Limb (tissue), 2 donors: ENCODE data around the gene FGD5.
"Not testable (repeated sequence)": the region's sequence is repeated elsewhere in the genome, so short reads cannot be mapped to it uniquely, and the experiment has no call there.

ENCODE experiments used
- DNase-seq, 2 donors: peaks; one replicate each; pipeline ENCODE4 v3.0.0-alpha.2; 2016; ENCODE audit errors: extremely low spot score in 2 of 2

The FGD5 gene

DNA sequence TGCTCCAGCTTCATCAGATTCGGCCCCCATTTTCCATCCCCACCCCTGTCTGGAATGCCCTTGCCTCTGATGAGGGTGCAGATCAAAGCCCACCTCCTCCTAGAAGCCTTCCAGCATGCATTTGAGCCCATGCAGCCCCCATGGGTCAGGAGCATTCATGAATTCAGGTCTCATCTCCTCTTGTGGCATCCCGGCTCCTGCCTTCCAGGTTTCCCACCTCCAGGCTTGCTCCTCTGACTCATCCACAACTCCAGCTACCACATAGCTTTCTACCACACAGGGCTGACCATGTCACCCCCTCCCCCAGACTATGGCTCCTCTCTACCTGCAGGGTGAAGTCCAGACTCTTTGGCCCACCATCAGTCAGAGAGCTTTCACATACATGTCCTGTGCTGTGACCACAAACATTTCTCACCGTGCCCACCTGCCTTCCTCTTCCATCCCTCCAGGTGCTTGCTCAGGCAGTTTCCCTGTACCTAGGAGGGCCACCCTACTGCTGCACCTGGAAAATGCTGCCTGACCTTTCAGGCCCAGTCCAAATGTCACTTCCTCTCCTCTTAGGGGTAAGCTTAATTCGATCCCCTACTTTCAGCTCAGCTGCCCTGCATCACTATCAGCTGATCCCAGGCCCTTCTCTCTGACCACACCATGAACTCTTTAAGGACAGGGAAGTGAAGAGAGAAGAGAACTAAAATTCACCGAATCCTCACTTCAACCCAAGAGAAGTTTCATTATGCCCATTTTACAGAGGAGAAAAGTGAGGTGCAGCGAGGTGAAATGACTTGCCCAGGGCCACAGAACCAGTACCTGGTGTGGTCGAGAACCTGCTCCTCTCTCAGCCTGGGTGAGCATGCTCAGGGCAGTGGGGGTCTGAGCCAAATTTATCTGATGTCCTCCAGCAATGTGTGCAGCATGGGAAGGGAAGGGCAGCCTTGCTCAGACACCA, 13.7 kb upstream of the FGD5 start:
- DNase-seq: no peak

DNA sequence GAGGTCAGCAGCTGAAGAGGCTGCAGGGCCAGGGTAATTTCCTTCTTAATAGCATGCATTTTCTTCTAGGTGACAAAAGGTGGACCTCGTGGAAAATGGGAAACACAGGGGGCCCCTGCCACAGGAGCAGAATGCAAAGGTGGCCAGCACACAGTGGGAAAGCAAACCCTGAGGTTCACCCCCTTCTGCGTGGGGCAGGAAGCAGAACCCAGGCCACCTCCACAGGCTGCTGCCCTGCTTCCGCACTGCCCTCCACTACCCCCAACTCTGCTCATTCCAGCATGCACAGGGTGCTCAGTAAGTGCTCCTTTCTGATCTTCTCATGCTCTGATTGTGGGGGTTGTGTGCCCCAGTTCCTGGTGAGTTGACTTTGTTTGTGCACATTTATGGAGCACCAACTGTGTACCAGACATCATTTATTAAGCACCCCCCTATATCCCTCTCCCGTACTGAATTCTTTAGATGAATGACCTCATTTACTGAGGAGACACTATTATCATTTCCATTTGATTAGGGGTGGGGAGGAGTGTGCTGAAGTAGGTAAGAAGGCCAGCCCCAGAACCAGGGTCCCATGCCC, 12.7 kb upstream of the FGD5 start:
- DNase-seq: no peak

DNA sequence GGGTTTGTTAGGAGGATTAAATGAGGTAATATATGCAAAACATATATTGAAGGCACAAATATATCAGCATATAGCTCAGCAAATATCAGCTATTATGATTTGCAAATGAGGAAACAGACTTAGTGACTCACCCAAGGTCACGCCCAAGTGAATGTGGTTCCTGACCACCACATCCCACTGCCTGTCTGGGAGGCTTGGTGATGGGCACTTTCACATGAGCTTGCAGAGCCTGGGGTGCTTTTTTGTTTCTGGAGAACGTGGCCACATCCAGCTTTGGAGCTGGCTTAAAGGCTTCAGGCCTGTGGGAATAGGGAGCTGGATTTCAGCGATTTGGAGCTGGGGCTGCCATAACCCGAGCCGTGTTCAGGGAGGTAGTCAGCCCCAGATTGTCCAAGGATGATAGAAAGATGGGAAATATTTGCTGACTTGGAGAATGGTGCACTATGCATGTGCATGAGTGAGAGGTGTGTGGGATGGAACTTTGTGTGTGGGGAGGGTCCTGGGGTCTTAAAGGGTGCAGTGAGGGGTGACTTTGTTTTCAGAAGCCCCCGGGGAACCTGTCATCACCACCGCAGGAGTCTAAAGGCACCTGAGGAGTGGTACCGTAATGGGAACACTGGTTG, 12.0 kb upstream of the FGD5 start:
- DNase-seq: no peak

DNA sequence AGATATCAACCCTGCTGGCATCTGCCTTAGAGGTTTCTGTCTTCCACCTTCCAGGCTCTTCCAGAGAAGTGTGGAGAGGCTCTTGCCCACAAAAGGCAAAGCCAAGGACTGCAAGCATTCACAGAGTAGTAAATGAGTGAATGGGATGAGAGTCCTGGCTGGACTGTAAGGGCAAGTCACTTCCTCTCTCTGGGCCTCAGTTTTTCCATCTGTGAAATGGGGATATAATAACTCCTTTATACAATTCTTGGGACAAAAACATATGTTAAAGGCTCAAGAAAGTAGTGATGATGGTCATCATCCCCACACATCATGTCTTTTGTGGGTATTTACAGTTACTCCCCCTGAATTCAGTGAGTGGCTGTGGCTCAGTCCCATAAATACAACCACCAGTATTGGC, 10.7 kb upstream of the FGD5 start:
- no peak for DNase-seq

DNA sequence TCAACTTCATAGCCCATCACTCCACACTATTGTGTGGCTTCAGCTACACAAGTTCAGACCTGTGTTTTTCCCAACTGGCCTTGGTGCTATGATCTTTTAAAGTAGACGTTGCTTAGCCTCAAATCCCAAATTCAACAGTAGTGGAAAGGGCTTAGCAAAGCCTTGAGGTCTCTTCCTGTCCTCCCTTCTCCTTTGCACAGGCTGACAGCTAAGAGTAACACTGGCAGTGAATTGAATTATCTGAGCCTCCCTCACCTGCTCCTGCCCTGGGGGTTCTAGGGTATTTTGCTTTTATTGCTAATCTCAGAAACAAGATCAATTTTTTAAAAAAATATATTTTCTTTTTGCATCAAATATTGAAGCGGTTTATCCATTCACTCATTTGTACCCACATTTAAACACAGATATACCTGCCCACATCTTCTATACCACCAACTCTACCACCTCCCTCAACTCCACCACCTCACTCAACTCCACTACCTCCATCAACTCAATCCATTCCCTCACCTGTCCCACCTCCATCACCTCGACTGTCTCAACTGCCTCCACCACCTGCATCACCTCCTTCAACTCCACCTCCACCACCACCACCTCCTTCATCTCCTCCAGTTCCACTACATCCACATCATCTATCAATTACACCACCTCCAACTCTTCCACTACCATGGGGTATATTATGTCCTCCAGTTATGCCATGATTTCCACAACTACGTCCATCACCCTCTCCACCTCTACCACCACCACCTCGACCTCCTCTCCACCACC, 10.1 kb upstream of the FGD5 start:
- no peak for DNase-seq

DNA sequence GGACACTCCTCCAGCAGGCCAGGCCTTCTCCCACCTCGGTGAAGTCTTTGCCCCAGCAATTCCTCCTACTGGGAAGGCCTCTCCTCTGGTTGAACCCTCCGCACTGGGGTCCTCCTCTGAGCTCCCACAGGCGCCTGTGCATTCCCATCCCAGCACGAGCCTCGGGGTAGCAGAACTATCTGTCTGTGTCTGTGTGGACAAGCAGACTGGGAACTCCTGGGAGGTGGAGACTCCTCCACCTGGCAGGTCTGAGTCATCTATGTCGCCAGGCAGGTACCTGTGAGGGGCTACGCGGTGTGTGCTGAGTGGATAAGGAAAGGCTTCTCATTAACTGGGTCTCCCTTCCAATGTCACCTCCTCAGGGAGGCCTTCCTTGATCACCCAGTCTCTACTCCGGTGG, 9.2 kb upstream of the FGD5 start:
- not testable (repeated sequence) for DNase-seq

DNA sequence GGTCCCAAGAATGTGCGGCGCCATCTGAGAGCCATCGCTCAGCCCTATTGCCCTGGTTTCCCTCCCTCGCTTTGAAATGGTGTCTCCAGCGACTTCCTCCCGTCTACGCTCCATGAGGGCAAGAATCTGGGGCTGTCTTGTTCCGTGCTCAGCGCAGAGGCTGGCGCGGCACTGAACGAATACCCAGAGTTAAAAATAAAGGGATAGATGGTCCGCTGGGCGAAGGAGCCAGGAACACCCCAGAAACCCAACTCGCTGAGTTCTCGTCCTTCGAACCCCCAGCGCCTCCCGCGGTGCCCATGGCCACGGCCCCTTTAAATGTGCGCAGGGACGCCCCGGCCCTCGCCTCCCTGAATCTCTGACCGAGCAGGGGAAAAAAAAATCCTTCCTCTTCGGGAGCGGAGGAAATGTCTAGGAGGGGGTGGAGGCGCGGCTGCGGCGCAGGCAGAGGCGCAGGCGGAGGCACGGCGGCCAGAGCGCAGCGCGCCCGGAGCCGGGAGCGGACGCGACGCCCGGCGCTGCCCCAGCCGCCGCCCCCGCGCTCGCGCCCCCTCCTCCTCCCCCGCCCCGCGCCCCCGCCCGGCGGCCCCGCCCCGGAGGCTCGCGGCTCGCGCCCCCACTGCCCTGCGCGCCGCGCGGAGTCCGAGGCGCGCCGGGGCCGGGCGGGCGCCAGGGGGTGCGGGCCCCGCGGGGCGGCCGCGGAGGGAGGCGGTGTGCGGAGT, 8.5 kb upstream of the FGD5 start:
- peak; percentile 17 to 49 for DNase-seq

DNA sequence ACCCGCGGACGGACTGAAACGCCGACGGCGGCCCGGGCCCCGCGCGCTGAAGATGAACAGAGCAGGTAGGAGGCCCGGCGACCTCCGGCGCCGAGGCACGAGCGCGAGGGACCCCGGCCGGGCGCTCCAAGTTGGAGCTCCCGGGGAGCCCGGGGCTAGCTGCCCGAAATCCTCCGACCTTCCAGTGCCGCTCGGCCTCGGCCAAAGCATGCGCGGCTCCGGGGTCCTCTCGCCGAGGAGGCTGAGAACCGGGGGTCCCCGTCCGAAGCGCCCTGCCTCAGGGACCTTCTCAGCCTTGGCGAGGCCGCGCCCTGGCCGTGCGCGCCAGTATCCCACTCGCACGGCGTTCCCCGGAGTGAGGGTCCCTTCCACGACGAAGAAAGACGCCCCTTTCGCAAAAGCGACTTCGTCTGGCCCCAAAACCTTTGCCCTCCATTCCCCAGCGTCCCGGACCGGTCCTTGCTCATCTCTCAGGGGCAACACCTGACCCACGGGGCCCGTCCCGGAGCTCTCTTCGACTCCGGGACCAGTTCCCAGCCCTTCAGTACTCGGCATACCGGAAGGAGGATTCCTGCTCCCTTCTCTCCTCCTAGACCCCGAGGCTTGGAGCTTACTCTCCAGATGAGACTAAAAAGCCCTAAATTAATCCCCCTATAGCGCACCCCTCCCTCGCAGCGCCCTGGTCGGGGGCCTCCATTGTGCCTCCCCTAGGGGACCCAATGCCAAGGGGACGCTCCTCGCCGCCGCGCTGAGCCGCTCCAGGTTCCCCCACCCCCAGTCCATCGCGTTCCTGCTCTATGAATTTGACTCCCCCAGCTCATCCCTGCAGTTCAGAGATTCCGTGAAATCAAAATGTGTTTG, 7.7 kb upstream of the FGD5 start:
- no peak for DNase-seq

DNA sequence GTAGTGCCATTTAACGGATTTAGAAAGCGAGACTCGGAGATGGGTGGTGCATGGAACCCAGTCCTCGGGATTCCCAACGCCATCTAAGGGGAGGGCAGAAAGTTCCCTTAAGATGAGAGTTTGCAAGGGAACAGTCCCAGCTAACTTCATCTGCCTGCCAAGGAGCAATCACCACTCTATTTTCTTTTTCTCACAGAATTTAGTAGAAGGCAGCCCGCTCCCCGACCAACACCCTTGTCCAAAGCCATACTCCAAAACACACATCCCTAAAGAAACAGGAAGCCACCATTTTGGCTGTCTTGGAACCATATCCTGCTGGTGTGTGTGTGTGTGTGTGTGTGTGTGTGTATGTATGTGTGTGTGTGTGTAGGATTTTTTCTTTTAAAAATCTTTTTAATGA, 7.1 kb upstream of the FGD5 start:
- DNase-seq: peak in 1 of 2 donors; percentile 28

DNA sequence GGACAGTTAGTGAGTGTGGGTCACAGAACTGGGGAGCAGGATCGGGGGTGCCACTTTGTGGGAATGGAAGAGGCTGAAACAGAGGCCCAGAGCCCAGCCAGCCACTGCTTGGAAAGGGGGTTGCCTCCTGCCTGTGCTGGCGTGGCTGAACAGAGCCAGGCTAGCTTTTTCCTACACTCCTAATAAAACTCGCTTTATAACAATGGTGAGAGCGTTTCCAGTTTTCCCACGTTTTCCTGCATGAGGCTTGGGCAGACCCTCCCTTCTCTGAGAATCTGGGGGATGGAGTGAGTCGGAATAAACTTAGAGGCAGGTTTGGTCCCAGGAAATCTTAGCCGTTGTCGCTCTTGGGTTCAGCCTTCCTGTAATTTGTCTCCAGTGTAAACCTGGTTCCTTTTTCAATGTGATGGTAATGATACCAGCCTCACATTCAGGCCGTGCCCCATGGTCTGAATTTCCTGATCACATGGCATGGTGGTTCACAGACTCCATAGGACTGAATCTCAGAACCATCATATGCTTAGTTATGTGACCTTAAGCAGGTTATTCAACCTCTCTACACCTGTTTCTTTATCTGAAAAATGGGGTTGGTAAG, 6.5 kb upstream of the FGD5 start:
- no peak for DNase-seq

DNA sequence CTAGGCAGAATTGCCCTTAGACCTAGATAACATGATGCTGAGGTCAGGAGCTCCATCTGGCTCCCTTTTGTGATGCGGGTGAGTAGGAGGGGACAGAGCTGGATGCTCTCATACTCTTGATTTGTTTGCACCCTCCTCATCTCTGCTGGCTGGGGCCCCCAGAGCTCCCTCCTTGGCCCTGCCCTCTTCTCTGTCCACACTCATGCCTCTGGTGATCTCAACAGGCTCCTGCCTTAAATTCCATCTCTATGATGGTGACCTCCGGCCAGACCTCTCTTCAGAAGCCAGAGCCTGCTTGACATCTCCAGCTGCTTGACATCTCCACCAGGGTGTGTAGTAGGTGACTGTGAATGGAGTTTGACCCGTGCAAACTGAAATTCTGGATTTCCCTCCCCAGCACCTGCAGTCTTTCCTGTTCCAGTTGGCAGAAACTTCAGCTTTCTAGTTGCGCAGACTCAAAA, 4.3 kb upstream of the FGD5 start:
- no peak for DNase-seq

DNA sequence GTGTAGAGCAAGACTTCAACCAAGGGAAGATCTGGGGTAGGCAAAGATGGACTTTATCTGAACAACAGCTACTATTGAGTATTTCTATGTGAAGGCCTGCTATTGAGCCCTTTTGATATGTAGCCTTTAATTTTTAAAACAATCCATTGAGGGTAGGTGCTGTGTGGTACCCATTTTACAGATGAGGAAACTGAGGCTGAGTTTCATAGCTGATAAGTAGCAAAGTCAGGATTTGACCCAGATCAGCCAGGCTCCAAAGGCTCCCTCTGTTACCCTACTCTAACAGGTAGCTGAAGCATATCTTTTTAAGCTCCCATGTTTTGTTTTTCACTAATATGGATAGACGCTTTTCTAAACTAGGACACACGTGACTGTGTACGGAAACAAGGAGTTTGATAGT, 2.4 kb upstream of the FGD5 start:
- no peak for DNase-seq

DNA sequence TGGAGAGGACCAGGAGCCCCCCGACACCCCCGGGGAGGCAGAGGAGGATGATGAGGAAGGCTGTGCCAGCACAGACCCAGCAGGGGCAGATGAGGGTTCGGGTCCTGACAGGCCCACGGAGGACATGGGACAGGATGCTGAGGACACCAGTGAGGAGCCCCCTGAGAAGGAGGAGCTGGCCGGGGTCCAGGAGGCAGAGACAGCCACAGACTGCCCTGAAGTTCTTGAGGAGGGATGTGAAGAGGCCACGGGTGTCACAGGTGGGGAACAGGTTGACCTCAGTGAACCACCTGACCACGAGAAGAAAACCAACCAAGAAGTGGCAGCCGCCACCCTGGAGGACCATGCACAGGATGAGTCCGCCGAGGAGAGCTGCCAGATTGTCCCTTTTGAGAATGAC, 909 bp downstream of the FGD5 start:
- no peak for DNase-seq

DNA sequence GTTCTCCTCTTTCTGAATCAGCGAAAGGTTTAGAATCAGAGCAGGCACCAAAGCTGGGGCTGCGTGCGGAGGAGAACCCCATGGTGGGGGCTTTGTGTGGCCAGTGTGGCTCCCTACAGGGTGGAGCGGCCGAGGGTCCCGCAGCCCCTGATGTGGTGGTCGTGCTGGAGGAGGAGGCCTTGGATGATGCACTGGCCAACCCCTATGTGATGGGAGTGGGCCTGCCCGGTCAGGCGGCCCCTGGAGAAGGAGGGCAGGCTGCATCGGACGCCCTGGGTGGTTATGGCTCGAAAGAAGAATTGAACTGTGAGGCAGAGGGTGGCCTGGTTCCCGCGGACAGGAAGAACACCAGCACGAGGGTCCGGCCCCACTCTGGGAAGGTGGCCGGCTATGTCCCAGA, 1.4 kb downstream of the FGD5 start:
- DNase-seq: no peak

DNA sequence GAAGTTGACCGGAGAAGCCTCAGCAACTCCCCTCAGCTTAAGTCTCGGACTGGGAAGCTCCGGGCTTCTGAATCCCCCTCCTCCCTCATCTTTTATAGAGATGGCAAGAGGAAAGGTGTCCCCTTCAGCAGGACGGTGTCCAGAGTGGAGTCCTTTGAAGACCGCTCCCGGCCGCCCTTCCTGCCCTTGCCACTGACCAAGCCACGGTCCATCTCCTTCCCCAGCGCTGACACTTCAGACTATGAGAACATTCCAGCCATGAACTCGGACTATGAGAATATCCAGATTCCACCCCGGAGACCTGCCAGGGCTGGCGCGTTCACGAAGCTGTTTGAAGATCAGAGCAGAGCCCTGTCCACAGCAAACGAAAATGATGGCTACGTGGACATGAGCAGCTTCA, 2.4 kb downstream of the FGD5 start:
- DNase-seq: no peak

DNA sequence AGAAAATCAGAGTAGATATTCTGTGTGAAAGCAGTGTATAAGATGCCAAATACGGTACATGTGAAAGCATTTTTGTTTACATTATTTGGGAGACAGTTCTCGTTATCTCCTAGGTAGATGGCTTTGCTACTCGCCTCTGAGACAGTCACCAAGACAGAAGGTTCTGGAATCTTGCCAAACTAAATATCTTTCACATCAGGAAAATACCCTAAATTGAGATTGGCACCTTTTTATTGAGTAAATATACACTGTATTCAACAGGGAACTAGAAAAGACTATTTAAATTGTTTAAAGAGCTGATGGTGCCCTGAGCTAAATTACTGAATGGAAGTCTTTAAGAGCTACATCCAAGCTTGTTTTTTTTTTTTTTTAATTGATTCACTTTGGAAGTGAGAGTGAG, 3.4 kb downstream of the FGD5 start:
- DNase-seq: no peak

DNA sequence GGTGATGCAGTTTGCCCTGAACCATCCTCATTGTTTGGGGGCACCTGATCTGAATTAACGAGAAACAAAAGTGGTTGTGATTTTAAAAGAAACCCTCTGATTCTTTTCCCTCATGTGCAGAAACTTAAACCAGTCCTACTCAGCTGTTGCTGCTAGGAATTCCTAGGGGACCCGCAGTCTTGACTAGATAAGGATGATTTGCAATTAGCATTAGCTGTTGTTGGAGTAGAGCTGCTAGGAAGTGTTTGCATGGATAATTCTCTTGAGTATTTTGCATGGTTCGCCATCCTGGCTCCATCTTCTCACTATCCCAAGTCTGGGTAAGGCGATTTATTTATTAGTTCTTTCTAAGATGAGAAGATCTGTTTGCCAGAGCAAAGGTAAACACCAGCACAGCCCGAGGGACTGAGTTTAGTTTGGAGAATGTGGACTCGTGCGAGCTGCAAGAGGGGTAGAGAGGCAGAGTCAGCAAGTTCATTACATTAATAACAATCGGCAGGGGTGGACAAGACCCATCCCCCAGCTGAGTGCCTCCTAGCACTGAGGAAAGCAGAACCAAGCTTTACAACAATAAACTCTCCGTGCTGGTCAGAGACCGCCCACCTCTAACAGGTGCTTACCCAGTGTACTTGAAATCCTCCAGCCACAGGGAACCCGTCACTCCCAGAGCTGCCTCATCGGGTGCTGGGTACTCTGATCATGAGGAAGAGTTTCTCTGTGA, 4.1 kb downstream of the FGD5 start:
- DNase-seq: no peak

DNA sequence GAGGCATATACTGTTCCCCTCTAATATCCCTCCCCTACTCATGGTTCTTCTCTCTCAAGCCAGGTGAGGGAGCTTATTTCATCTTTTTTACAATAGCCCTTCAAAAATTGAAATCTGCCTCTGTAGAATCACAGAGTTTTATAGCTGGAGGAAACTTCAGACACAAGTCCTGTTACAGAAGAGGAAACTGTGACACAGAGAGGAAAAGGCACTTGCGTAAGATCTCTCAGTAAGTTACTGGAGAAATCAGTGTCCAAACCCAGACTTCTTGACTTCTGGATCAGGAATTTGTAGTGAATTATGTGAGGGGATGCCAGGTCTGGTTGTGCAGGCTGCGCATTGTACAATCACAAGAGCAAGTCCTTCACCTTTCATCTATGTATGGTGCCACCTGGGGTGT, 4.6 kb downstream of the FGD5 start:
- no peak for DNase-seq
